ENCODE measurements around the gene PTPN12.
"Not testable (repeated sequence)": the region's sequence is repeated elsewhere in the genome, so short reads cannot be mapped to it uniquely, and the experiment has no call there.

The PTPN12 gene

GRCh38 chr7:77538281-77539212 is 1.5 kb downstream of the PTPN12 start:
- peak; percentile 94 for DNase-seq

- DNase-seq = no peak
Measured at GRCh38 chr7:77540402-77540822, 3.3 kb downstream of the PTPN12 start.

GRCh38 chr7:77540993-77541392 is 3.9 kb downstream of the PTPN12 start:
- DNase-seq = not testable (repeated sequence)

- DNase-seq = peak; percentile 20
Measured at GRCh38 chr7:77542409-77542808, 5.3 kb downstream of the PTPN12 start.

- no peak for DNase-seq
Measured at GRCh38 chr7:77542895-77543294, 5.8 kb downstream of the PTPN12 start.

GRCh38 chr7:77543910-77544309 is 6.8 kb downstream of the PTPN12 start:
- DNase-seq = no peak

GRCh38 chr7:77544518-77544917 is 7.4 kb downstream of the PTPN12 start:
- DNase-seq = no peak

GRCh38 chr7:77548206-77548605 is 11.1 kb downstream of the PTPN12 start:
- DNase-seq = no peak

GRCh38 chr7:77549106-77549870 is 12.2 kb downstream of the PTPN12 start:
- DNase-seq = no peak

GRCh38 chr7:77550586-77550985 is 13.5 kb downstream of the PTPN12 start:
- peak; percentile 57 for DNase-seq

GRCh38 chr7:77553123-77553522 is 16.0 kb downstream of the PTPN12 start:
- DNase-seq = no peak

- DNase-seq = no peak
Measured at GRCh38 chr7:77558284-77558967, 21.3 kb downstream of the PTPN12 start.

- no peak for DNase-seq
Measured at GRCh38 chr7:77561352-77561751, 24.3 kb downstream of the PTPN12 start.

- DNase-seq = no peak
Measured at GRCh38 chr7:77563275-77563674, 26.2 kb downstream of the PTPN12 start.

GRCh38 chr7:77565917-77566316 is 28.8 kb downstream of the PTPN12 start:
- DNase-seq = peak; percentile 45

GRCh38 chr7:77566421-77566820 is 29.3 kb downstream of the PTPN12 start:
- DNase-seq = no peak

GRCh38 chr7:77569514-77570232 is 32.6 kb downstream of the PTPN12 start:
- DNase-seq = peak; percentile 52

GRCh38 chr7:77570330-77571011 is 33.4 kb downstream of the PTPN12 start:
- peak; percentile 90 for DNase-seq

- DNase-seq = no peak
Measured at GRCh38 chr7:77571801-77572200, 34.7 kb downstream of the PTPN12 start.

GRCh38 chr7:77575187-77575586 is 38.1 kb downstream of the PTPN12 start:
- no peak for DNase-seq

GRCh38 chr7:77576856-77577255 is 39.8 kb downstream of the PTPN12 start:
- no peak for DNase-seq

GRCh38 chr7:77579797-77580196 is 42.7 kb downstream of the PTPN12 start:
- DNase-seq = no peak
